Neural cell (in vitro differentiated cells): ENCODE results near the gene HIPK1. TPM values are rescaled to one million over a fixed set of nuclear protein-coding genes. Genes with fewer than 3 reads are reported as not detected.
"Not testable (repeated sequence)": the region's sequence is repeated elsewhere in the genome, so short reads cannot be mapped to it uniquely, and the experiment has no call there.

Experiments
- H2AFZ ChIP-seq: fragments of 200-600, 300-800 bp; sonication (generic), shearing (Covaris generic); 2 replicates; pipeline ENCODE4 v1.6.0; 2014; ENCODE audit warnings: low read depth, mild to moderate bottlenecking, antibody characterized with exemption, low read length, moderate library complexity
- H3F3A ChIP-seq: fragments of 200-600 bp; shearing (Covaris generic); 2 replicates; pipeline ENCODE4 v1.6.1; 2016; ENCODE audit warnings: mild to moderate bottlenecking, moderate library complexity, mixed read lengths, antibody characterized with exemption, low read length; ENCODE audit not compliant: insufficient read depth, poor library complexity, severe bottlenecking
- H3K27ac ChIP-seq: fragments of 200-600, 300-800 bp; sonication (generic), shearing (Covaris generic); 2 replicates; pipeline ENCODE4 v1.5.1; 2014; ENCODE audit warnings: mild to moderate bottlenecking, low read length, moderate library complexity
- H3K27me3 ChIP-seq: fragments of 300-800, 200-600 bp; sonication (generic), shearing (Covaris generic); 2 replicates; pipeline ENCODE4 v1.6.0; 2014; ENCODE audit warnings: mild to moderate bottlenecking, low read depth, low read length, moderate library complexity; ENCODE audit not compliant: insufficient read depth
- H3K36me3 ChIP-seq: fragments of 300-800, 200-600 bp; sonication (generic), shearing (Covaris generic); 2 replicates; pipeline ENCODE4 v1.5.1; 2014; ENCODE audit warnings: mild to moderate bottlenecking, antibody characterized with exemption, low read length, moderate library complexity; ENCODE audit not compliant: insufficient read depth
- H3K4me2 ChIP-seq: fragments of 300-800, 200-600 bp; sonication (generic), shearing (Covaris generic); 2 replicates; pipeline ENCODE4 v1.6.0; 2014; ENCODE audit warnings: mild to moderate bottlenecking, low read length
- H3K4me3 ChIP-seq: fragments of 300-800, 200-600 bp; sonication (generic), shearing (Covaris generic); 2 replicates; pipeline ENCODE4 v1.5.1; 2014; ENCODE audit warnings: mild to moderate bottlenecking, low read length, moderate library complexity
- H3K79me2 ChIP-seq: fragments of 200-600 bp; shearing (Covaris generic); replicated peaks from 2 replicates; pipeline ENCODE4 v1.6.0; 2014; ENCODE audit warnings: mild to moderate bottlenecking, low read length, moderate library complexity; ENCODE audit not compliant: insufficient read depth
- H3K9ac ChIP-seq: fragments of 300-800, 200-600 bp; sonication (generic), shearing (Covaris generic); 2 replicates; pipeline ENCODE4 v1.6.1; 2016; ENCODE audit warnings: mild to moderate bottlenecking, low read length, mixed read lengths
- H3K9me2 ChIP-seq: fragments of 200-600 bp; shearing (Covaris generic); 2 replicates; pipeline ENCODE4 v1.6.1; 2016; ENCODE audit warnings: mild to moderate bottlenecking, low read length, mixed read lengths; ENCODE audit not compliant: insufficient read depth
- H3K9me3 ChIP-seq: fragments of 200-600, 300-800 bp; sonication (generic), shearing (Covaris generic); 2 replicates; pipeline ENCODE4 v1.6.1; 2016; ENCODE audit warnings: mild to moderate bottlenecking, mixed run types, low read length, moderate library complexity, mixed read lengths
- H4K20me1 ChIP-seq: fragments of 200-600 bp; shearing (Covaris generic); 2 replicates; pipeline ENCODE4 v1.6.1; 2016; ENCODE audit warnings: mild to moderate bottlenecking, mixed run types; ENCODE audit not compliant: insufficient read depth
- EP300 ChIP-seq: fragments of 450-650 bp; conservative IDR thresholded peaks from 2 replicates; pipeline ENCODE4 v1.6.1; 2014; ENCODE audit warnings: antibody characterized with exemption, mild to moderate bottlenecking, moderate library complexity; ENCODE audit not compliant: poor library complexity, severe bottlenecking
- EZH2 ChIP-seq: fragments of 200-600, 300-800 bp; shearing (Covaris generic), sonication (generic); IDR thresholded peaks from 2 replicates; pipeline ENCODE4 v1.6.1; 2014; ENCODE audit warnings: antibody characterized with exemption, low read length, borderline replicate concordance, mild to moderate bottlenecking; ENCODE audit not compliant: insufficient read depth, poor library complexity, severe bottlenecking
- MXI1 ChIP-seq: fragments of 450-650 bp; conservative IDR thresholded peaks from 2 replicates; pipeline ENCODE4 v1.6.1; 2014; ENCODE audit warnings: antibody characterized with exemption, mild to moderate bottlenecking; ENCODE audit not compliant: poor library complexity, severe bottlenecking
- POLR2AphosphoS5 ChIP-seq: IDR thresholded peaks from 2 replicates; pipeline ENCODE4 v1.6.1; 2012
- RAD21 ChIP-seq: fragments of 450-650 bp; conservative IDR thresholded peaks from 2 replicates; pipeline ENCODE4 v1.6.1; 2014; ENCODE audit warnings: antibody characterized with exemption, mild to moderate bottlenecking, moderate library complexity
- SMC3 ChIP-seq: fragments of 450-650 bp; conservative IDR thresholded peaks from 2 replicates; pipeline ENCODE4 v1.6.1; 2014; ENCODE audit warnings: antibody characterized with exemption, mild to moderate bottlenecking, moderate library complexity; ENCODE audit not compliant: poor library complexity
- TAF1 ChIP-seq: IDR thresholded peaks from 2 replicates; pipeline ENCODE4 v1.6.1; 2012; ENCODE audit warnings: low read depth
- polyA plus RNA-seq: library from polyadenylated mRNA; depleted of rRNA; stranded (reverse); fragments of >200 nt; gene quantifications from 2 replicates; pipeline ENCODE4 v1.2.3, GENCODE V29; 2014
- TF ChIP-seq, protein P1 (sequence below): IDR thresholded peaks from 2 replicates; pipeline ENCODE4 v1.6.1; 2012; ENCODE audit warnings: borderline replicate concordance
- TF ChIP-seq, protein P2 (sequence below): fragments of 450-650 bp; IDR thresholded peaks from 2 replicates; pipeline ENCODE4 v1.5.1; 2014; ENCODE audit warnings: antibody characterized with exemption, mild to moderate bottlenecking, moderate library complexity; ENCODE audit not compliant: poor library complexity, severe bottlenecking

The HIPK1 gene
- polyA plus RNA-seq, 1 donor from 2014 or later, result 22.9 TPM

DNA sequence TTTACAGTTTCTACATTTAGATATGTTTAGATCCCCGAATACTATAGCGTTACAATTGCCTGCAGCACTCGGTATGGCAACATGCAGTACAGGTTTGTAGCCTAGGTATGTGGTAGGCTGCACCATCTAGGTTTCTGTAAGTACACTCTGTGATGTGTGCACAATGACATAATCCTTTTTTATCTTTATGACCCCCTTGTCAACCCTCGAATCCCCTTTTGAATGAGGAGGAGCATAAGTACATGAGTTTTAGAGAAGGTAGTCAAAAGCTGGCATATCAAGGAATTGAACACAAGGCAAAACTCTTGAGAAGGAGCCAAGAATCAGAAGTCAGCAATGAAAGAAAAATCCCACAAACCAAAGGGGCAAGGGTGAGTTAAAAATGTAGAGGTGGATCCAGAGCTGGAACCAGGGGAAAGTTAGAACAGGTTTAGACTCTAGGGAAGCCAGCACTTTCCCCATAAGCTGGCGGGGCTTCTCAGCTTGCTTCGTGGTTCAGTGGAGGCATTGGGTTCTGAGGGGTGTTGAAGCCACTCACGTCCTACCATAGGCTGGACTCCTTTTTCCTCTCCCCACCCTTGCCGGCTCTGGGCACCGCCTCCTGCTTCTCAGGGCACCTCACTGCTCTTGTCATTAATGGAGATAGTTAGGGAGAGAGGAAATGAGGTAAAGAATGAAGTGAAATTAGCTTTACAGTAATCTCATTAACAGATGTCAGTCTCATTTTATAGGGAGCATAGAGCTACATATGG is 81.5 kb downstream of the HIPK1 start:
- no peak overlapping the region for H3K27ac ChIP-seq
- no peaks in the 10 kb centered on the region for H3K36me3 ChIP-seq
- no peaks in the 10 kb centered on the region for H4K20me1 ChIP-seq
- H3K79me2 ChIP-seq, result no peaks in the 10 kb centered on the region
- H3K4me2 ChIP-seq, result no peak overlapping the region
- H2AFZ ChIP-seq, result no peak overlapping the region
- H3F3A ChIP-seq, result no peaks in the 10 kb centered on the region
- H3K9ac ChIP-seq, result no peak overlapping the region
- H3K27me3 ChIP-seq, result no peaks in the 10 kb centered on the region
- H3K4me3 ChIP-seq, result no peak overlapping the region
- no peaks in the 10 kb centered on the region for H3K9me2 ChIP-seq
- no peaks in the 10 kb centered on the region for H3K9me3 ChIP-seq
- TF ChIP-seq, protein P1, sequence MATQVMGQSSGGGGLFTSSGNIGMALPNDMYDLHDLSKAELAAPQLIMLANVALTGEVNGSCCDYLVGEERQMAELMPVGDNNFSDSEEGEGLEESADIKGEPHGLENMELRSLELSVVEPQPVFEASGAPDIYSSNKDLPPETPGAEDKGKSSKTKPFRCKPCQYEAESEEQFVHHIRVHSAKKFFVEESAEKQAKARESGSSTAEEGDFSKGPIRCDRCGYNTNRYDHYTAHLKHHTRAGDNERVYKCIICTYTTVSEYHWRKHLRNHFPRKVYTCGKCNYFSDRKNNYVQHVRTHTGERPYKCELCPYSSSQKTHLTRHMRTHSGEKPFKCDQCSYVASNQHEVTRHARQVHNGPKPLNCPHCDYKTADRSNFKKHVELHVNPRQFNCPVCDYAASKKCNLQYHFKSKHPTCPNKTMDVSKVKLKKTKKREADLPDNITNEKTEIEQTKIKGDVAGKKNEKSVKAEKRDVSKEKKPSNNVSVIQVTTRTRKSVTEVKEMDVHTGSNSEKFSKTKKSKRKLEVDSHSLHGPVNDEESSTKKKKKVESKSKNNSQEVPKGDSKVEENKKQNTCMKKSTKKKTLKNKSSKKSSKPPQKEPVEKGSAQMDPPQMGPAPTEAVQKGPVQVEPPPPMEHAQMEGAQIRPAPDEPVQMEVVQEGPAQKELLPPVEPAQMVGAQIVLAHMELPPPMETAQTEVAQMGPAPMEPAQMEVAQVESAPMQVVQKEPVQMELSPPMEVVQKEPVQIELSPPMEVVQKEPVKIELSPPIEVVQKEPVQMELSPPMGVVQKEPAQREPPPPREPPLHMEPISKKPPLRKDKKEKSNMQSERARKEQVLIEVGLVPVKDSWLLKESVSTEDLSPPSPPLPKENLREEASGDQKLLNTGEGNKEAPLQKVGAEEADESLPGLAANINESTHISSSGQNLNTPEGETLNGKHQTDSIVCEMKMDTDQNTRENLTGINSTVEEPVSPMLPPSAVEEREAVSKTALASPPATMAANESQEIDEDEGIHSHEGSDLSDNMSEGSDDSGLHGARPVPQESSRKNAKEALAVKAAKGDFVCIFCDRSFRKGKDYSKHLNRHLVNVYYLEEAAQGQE, result no peak
- TF ChIP-seq EZH2, result no peak

DNA sequence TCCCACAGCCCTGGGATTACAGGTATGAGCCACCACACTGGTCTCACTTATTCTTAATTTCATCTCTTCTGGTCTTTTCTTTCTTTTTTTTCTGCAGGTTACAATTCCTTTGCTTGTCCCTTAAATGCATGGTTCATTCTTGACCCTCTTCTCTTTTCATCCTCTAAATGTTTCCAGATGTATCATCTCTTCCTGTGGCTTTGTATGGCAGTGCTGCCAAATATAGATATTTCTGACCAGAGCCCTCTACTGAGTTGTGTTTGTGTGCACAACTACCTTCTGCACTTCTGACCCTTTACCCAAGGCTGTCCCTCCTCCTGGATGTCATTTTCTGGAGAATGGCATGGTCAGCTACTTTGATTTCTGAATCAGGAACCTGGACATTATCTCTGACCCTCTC is 82.7 kb downstream of the HIPK1 start:
- no peaks in the 10 kb centered on the region for H3K9me3 ChIP-seq
- no peak overlapping the region for H3K4me3 ChIP-seq
- no peaks in the 10 kb centered on the region for H4K20me1 ChIP-seq
- H3K27me3 ChIP-seq, result no peaks in the 10 kb centered on the region
- no peak for TF ChIP-seq EP300
- TF ChIP-seq, protein P2, sequence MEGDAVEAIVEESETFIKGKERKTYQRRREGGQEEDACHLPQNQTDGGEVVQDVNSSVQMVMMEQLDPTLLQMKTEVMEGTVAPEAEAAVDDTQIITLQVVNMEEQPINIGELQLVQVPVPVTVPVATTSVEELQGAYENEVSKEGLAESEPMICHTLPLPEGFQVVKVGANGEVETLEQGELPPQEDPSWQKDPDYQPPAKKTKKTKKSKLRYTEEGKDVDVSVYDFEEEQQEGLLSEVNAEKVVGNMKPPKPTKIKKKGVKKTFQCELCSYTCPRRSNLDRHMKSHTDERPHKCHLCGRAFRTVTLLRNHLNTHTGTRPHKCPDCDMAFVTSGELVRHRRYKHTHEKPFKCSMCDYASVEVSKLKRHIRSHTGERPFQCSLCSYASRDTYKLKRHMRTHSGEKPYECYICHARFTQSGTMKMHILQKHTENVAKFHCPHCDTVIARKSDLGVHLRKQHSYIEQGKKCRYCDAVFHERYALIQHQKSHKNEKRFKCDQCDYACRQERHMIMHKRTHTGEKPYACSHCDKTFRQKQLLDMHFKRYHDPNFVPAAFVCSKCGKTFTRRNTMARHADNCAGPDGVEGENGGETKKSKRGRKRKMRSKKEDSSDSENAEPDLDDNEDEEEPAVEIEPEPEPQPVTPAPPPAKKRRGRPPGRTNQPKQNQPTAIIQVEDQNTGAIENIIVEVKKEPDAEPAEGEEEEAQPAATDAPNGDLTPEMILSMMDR, result no peak
- no peak for TF ChIP-seq POLR2AphosphoS5
- no peak for TF ChIP-seq TAF1
- no peak for TF ChIP-seq SMC3
- H3K79me2 ChIP-seq, result no peaks in the 10 kb centered on the region
- H3K27ac ChIP-seq, result no peak overlapping the region
- no peak overlapping the region for H3K9ac ChIP-seq
- no peaks in the 10 kb centered on the region for H3K36me3 ChIP-seq
- no peak overlapping the region for H2AFZ ChIP-seq
- H3K4me2 ChIP-seq, result no peak overlapping the region
- no peaks in the 10 kb centered on the region for H3F3A ChIP-seq
- H3K9me2 ChIP-seq, result no peaks in the 10 kb centered on the region

DNA sequence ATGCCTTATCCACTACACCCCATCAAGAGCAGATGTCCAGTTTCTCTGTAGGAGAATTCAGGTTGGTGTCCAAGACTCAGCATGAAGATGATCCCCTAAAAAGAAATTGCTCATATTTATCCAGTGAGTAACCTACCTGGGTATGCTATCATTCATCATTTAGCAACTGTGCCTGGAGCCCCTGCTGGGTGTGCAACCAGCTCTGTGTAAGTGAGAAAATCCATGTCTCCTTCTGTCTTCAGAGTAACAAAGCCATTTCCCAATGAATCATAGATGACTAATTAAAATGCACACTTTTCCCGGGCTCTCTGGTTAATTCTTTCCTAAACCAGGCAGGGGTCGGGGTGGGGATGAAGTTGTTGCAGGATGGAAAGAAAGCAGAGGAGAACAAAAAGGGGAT is 86.0 kb downstream of the HIPK1 start:
- H3K4me2 ChIP-seq, result no peak overlapping the region

DNA sequence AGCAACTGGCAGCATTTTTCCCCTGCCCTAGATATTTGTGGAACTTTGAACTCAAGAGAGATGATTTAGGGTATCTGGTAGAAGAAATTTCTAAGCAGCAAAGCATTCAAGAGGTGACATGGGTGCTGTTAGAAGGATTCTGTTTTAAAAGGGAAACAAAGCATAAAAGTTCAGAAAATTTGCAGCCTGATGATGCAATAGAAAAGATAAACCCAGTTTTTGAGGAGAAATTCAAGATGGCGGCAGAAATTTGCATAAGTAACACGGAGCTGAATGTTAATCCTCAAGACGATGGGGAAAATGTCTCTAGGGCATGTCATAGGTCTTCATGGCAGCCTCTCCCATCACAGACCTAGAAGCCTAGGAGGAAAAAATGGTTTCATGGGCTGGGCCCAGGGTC is 90.6 kb downstream of the HIPK1 start:
- H4K20me1 ChIP-seq, H3K9me3 ChIP-seq, H3K79me2 ChIP-seq, H3K27me3 ChIP-seq, H3K36me3 ChIP-seq, H3K9ac ChIP-seq, H3K4me3 ChIP-seq, H2AFZ ChIP-seq, H3K27ac ChIP-seq, H3K9me2 ChIP-seq, H3F3A ChIP-seq, H3K4me2 ChIP-seq: not testable (repeated sequence)

More for the DNA sequence above, 86.0 kb downstream of the HIPK1 start:
- Histone ChIP-seq H4K20me1 (no peaks in the 10 kb centered on the region), H3K9ac (no peak overlapping the region), H3K79me2 (no peaks in the 10 kb centered on the region), H3F3A (no peaks in the 10 kb centered on the region), H3K9me3 (no peaks in the 10 kb centered on the region), H2AFZ (no peak overlapping the region), H3K36me3 (no peaks in the 10 kb centered on the region), H3K4me3 (no peak overlapping the region), H3K27ac (no peak overlapping the region), H3K9me2 (no peaks in the 10 kb centered on the region), H3K27me3 (no peaks in the 10 kb centered on the region)
- TF ChIP-seq EP300 (no peak), MXI1 (no peak), RAD21 (no peak), EZH2 (no peak), POLR2AphosphoS5 (no peak), SMC3 (no peak)
- TF ChIP-seq, protein P2, result no peak
